ENCODE results near the gene CREBBP.

The CREBBP gene

DNA sequence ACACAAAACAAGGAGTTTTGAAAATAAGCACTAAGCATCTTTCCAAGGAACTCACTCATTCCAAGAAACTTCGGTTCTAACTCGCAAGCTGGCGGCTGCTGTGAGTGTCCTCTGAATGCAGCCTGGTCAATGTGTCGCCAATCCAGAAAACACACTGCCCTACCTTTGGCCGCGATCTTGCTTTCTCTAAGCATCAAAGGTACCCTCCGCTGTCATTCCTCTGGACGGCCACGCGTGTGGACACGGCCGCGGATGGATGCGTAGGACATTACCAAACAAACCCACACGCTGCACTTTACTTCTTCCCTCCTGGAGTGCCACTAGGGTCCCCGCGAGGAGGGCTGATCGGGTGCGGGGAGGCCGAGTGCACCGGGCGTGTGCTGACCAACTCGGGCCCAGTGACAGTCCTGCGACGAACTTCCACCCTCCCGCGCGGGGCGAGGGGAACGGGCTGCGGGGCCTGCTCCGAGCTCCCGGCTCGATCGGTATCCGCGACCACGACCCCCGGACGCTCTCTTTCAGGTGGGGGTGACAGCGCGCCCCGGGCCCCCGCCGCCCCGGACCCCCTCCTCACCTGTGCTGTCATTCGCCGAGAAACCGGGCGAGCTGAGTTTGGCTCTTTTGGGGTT is 1.1 kb downstream of the CREBBP start:
- peak; percentile 66 for DNase-seq

DNA sequence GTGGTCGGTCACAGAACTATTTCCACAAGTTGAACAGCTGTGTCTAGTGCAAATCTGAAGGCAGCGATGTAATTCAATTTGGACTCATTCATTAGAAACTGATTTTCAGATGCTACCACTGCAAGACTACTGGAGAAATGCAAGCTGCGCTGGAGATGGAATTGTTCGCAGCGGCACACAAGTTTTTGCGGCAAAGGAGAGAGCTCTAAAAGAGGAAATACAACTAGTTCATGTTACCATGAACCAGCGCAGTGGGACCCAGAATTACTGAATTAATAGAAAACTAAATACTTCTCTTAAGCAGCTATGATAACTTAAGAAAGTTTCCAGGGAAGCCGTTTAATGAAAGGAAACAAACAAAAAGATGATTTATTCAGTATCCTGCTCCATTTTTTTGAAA is 1.9 kb downstream of the CREBBP start:
- peak; percentile 30 for DNase-seq

DNA sequence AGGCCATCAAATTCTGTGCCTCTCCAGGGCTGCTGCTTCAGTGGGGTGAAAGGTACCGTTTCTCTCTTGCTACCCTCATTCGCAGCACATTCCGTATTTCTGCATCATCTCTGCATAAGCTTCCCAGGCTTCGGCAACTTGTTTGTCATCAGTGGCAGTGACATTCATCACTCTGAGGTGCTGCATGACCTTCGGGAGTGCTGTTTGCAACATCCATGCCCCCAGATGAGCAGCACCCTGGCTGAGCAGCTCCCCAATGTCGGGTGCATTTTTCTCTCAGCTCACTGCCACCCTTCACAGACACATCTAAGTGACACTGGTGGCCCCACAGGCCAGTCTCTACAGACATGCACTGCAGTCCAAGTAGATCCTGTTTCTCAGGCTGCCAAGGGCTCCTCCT is 3.8 kb downstream of the CREBBP start:
- peak; percentile 50 for DNase-seq

DNA sequence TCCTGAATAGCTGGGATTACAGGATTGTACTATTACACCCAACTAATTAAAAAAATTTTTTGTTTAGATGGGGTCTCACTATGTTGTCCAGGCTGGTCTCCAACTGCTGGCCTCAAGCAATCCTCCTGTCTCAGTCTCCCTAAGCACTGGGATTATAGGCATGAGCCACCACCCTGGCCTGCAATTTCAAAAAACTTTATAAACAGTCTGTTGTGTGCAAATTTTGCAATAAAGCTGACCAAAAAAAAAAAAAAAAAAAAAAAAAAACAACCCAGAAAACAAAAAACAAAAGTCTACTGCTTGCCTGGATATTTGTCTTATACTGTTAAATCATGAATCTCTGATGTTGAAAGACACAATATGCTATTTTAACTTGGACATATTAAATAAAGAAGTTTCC is 4.4 kb downstream of the CREBBP start:
- DNase-seq: peak; percentile 12

DNA sequence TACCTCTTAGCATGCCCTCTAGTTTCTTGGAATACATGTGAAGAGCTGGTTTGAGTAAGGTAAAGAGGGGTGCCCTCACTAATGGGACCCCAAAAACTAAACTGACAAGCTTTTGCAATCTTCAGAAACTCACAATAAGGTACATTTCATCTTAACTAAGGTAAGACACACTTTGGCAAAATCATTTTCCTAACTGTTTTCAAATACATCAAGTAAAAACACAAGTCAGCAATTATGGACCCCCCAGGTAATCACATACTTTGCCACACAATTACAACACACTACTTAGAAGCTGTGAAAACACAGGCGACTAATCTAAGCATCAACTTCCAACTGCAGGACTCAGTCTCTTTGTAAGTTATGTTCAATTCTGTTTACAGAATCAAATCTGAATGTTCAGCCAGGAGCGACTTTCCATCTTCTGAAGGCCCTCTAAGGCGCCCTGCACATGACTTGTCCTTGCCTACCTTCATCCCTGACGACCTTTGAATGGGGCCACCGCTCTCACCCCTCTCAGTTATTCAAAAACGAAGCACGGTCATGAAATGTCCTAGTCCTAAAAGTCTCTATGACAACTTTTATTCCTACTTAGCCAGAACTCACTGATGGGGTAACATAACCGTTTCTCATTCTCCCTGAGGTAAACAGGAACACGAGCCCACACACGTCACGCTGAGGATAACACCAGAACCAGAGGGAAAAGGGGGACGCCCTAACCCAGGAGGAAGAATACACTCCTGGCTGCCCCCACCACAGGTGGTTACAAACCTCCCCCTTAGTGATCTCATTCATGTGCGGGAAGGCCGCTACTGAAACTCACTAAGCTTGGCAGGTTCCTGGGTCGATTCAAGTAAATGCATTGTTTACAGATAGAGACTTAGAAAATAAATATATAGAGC is 5.5 kb downstream of the CREBBP start:
- peak; percentile 46 for DNase-seq

DNA sequence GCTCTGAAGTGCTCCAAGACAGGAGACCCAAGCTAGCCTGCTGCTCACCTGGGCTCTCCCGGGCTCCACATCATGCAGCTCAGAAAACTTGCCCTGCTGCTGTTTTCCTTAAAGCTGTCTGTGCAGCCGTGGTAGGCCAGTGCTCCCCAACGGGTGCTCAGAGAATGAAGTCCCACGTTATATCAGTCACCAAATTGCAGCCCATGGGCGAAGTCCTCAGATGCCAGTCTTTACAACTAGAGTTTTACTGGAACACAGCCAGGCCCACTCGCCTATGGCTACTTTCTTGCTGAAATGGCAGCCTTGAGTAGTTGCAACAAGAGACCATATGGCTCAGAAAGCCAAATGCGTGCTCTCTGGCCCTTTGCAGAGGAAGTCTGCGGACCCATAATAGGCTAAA is 6.3 kb downstream of the CREBBP start:
- DNase-seq: peak; percentile 46

DNA sequence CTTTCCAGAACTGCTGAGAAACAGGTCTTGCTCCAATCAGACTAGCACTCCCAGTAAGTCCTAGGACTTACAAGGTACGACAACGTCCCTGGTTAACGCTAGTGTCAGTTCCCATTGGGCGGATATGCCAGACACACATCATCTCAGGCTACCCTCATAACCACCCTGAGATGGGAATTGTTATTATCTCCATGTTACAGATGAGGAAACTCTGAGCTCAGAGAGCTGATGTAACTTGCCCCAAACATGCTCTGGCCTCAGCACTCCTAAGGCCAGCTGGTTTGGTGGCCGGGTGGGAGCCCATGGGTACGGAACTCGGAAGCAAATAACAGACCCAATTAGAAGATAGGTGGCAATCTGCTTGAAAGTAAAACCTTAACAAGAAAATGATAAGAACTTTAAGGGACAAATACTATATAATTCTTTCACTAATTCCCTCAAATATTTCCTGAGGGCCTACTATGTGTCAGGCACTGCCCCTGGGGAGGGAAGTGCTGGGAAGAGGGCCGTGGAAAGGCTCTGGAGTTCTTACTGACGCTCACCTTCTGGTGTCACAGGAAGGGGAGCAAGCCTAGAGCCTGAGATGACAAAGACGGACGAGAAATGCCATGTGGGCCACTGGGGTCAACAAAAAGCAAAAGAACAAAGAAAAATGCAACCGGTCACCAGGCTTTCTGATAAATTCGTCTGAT is 6.9 kb downstream of the CREBBP start:
- peak; percentile 40 for DNase-seq

DNA sequence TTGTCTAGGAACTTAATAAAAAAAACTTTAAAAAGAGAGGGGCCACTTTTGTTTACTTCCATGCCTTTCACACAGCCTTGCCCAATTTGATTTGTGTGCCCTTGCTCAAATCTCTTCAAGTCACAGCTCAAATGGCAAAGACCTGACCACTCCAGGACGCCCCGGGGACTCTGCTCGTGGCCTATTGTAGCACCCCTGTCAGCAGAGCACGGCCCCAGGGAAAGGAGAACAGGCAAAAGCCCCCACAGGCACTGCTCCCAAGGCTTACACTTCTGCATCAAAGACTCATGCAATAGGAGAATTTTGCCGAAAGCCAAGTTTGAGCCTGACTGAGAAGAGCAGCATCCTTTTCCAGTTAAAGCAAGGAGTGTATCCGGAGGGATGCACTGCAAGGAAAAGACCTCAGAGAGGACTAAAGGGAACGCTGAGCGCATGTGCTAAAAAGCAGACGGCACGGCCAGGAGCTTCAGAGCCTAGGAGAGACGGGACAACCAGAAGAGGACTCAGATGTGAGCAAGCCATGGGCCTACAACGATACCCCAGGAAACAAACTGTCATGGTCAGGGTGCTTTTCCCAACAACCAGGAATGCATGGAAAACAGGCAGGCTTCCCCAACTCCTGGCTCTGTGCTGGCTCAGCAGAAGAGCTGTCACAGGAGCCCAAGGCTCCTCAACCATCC is 8.2 kb downstream of the CREBBP start:
- DNase-seq: peak; percentile 48

DNA sequence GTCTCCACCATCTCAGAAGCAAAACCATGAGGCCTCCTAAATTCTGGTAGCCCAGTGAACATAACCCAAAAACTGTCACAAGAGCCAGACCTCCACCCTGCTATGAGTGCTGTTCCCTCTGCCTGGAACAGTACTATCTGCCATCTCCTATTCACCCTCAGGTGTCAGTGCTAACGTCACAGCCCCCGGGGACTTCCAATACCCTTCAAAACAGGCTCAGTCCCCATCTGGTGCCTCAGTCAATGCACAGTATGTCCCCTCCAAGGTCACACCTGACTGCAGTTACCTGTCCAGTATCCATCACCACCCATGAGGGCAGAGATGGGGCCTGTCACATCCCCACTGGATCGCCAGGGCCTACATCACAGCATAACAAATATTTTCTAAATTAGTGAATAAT is 11.5 kb downstream of the CREBBP start:
- DNase-seq: peak; percentile 42

DNA sequence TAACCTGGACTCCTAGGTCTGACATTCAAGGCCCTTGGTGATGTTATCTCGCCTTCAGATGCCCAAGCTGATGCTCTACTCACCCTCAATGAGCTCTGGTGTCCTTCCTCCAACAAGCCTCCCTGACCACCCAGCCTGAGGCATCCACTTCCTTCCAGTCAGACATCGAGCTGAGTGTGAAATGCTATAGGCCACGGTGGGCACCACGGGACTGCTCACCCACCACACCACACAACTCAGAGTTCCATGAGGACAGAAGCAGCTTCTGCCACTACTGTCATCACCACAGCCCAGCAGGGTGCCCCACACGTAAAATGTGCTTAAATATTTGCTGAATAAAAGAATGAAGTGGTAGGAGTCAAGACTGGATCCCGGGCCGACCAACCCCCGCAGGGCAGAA is 12.0 kb downstream of the CREBBP start:
- peak; percentile 53 for DNase-seq

DNA sequence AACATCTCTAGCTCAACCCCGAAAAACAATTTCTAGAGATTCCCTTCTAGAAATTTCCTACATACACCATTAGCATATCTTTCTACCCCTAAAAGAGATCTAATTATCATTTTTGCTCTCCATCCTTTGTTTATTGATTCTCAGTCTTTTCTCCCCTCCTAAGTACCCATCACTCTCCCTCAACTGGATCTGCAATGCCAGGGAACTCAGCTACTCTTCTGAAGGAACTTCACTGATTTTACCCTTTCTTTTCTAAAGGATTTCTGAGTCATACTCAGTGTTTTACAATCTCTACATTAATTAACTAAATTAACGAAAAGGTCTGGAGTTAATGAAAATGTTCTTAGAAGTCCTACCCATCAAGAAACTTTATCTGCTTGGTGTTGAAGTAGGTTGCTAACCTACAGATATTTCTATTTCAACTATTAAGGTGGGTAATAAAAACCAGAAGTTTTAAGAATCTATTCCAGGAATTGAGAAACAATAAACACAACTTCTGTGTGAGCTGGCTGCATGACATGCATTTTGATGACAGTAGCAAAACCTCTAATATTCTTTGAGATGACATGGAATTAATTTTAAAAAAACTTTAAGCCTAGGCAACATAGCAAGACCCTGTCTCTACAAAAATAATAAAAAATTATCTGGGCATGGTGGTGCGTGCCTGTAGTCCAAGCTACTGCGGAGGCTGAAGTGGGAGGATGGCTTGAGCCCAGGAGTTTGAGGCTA is 13.6 kb downstream of the CREBBP start:
- no peak for DNase-seq

DNA sequence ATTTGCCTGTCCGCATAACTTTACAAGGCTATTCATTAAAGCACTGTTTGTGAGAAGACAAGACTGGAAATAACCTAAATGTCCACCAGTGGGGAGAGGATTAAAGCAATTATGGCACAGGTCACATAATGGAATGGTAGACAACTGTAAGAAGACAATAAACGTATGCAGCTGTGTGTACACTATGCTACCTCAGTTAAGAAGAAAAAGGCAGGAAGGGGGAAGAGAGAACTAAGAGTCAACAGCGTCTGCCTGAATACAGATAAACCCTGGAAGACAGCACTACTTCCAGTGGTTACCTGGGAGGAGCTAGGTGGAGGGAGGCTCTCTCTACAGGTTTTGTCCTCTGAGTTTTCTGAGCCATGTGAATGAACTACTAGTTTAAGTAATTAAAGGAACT is 15.3 kb downstream of the CREBBP start:
- DNase-seq: no peak

DNA sequence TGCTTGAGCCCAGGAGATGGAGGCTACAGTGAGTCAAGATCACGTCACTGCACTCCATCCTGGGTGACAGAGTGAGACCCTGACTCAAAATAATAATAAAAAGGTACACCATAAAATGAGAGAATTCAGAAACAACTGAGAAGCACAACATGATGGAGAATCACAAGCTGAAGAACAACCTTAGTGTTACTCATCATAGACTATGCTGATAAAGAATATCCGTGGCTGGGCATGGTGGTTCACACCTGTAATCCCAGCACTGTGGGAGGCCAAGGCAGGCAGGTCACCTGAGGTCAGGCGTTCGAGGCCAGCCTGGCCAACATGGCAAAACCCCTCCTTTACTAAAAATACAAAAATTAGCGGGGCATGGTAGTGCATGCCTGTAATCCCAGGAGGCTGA is 16.0 kb downstream of the CREBBP start:
- no peak for DNase-seq

DNA sequence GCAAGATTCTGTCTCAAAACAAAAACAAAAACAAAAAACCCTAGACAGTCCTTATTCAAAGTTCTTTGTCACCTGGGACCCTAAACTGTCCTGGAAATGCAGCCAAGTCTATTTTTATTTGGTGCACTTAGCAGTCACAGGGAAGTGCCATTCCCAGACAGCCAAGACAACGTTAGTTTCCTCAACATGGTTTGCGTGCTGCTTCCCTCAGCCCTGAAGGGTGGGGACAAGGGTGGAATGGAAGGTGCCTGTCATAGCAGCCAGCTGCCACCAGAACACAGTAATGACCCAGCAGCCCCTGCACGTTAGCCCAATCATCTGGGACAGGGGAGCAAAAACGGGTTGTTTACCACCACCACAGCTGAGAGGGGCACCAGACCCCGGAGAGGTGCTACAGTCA is 16.9 kb downstream of the CREBBP start:
- DNase-seq: no peak

DNA sequence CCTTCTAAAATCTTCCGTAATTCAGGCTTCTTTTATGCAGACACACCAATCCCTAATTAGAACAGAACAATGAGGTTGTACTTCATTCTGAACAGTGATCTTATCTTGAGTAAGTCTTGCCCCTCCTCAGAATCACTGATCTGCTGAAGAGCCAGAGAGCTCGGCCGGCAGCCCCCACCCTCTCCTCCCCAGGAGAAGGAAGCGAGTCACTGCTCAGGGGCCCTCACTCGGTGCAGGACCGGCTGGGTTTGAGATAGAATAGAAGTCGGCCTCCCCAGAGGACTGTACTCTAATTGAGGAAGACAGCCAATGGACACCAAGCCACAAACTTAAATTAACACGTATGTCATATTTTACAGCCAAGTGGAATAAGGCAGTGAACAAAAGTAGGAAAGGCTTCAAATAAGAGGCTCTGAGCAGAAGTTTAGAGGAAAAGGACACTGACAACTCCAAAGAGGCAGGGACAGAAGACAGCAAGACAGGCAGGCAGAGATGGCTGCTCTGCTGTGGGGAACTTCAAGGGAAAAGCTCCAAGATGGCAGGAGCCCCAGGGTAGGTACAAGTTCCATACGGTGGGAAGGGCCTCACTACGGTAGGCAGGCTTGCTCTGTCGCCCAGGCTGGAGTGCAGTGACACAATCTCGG is 18.6 kb downstream of the CREBBP start:
- no peak for DNase-seq

DNA sequence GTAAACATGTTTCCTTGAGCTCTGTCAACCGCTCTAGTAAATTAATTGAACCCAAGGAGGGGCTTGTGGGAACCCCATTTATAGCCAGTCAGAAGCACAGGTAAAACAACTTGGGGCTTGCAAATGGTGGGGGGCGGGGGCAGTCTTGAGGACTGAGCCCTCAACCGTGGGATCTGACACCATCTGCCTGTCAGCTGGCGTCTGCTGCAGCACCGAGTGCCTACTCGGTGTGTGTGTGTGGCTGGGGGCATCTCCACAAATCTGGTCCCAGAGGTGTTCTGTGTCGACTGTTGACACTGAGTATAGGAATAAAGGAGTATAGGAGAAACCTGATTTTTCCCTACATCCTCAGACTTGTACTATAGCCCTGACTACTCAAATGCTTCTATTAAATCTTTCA is 20.6 kb downstream of the CREBBP start:
- DNase-seq: no peak

DNA sequence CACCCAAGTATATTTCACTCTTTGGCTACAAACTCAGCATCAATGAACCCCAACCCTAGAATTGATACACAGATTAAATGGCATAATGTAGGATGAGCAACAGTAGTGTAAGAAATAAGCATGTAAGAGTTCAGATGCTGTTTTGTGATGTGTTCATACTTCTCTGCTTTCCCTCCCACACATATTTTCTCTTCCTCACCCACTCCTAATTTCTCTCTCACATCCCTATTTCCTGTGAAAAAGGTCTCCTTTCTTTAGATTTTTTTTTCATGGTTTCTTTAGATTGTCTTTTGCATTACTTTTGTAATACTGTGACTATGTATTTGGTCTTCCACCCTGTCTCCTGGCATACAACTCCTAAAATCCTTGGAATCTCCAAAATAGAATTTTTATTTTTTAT is 21.7 kb downstream of the CREBBP start:
- no peak for DNase-seq

DNA sequence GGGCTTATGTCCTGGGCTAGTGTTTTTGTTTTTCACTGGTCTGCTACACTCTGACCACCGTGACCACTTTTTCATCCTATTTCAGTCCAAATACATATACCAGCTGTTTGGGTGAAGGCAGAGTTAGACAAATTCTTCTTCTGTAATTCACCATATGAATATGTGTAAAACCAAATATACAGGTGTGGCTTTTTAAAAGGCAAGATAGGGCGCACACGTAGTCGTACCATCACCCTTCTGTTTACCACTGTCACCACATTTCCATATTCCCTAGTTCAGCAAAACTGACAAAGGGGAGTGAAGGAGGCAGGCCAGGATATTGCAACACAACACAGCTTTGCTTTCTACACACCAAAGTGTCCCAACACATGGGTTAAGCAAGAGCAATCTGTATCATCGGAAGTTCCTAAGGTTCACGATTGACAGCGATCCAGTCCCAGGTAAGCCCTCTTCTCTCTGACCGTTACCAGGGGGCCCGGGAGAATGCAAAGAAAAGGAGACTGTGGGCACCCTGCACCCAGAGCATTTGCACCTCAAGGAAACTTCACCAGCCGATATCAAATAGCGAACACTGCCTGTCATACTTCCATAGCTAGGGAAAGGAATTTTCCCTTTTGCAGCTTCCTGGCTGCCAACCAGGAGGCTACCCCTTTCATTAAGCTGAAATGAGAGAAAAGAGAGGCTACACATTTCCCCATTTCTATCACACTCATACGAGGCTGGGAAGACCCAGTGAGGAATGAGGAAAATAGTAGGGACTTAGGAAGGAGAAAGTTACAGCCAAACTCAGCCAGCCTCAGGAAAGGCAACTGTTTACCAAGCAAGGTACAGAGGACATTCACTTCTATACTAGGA is 23.1 kb downstream of the CREBBP start:
- no peak for DNase-seq

DNA sequence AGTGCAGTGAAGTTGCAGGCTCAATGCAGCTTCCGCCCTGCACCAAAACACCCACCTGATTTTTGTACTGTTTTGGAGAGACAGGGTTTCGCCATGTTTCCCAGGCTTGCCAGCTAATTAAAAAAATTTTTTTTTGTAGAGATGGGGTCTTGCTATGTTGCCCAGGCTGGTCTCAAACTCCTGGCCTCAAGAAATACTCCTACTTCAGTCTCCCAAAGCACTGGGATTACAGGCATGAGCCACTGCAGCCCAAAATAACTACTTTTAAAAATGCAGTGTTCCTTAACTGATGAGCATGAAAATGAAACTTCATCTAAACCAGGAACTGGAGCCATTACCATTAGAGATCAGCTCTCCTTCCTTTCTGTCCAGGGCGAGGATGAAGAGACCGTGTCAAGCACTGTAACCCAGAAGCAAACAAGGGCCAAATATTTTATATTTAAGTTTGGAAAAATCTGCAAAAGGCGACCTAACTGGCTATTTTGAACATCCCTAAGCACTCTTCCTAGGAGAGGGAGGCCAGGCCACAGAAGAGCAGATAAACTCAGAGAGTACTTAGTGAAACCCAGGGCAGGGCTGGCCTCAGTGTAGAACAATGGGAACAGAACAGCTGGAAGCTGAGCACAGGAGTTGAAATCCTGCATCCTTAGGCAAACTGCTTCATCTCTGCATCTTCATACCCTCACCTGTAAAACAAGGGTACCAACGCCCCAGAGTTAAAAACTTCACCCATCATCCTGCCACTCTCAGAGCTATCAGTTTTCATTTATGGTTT is 24.0 kb downstream of the CREBBP start:
- DNase-seq: no peak
